GM12878 (cell line): Measurements from ENCODE around the gene SPOCK1. TPM values are rescaled to one million over a fixed set of nuclear protein-coding genes. Genes with fewer than 3 reads are reported as not detected.

ENCODE experiments used
- ATAC-seq: fragments of 200-7000 bp; cut with Tn5 transposase; 3 replicates; pipeline ENCODE4 v1.9.1; 2020; ENCODE audit warnings: mild to moderate bottlenecking, moderate library complexity
- BruUV-seq: library from RNA; stranded (reverse); fragments of 400-500 nt; replicated peaks from 2 replicates; lab custom pipeline; 2021; lab: Mats Ljungman, UMichigan
- CTCF ChIA-PET: fragments of 300-600 bp; sonication (Branson Sonifier 250); formaldehyde crosslinking; extraction: SDS; loops from one replicate; lab custom pipeline; 2021; ENCODE audit warnings: inconsistent platforms; lab: Yijun Ruan, JAX
- POLR2A ChIA-PET: fragments of 350-600 bp; formaldehyde crosslinking; extraction: SDS; loops from one replicate; lab custom pipeline; 2021; ENCODE audit warnings: inconsistent platforms; lab: Charles Lee
- RAD21 ChIA-PET: fragments of 300-600 bp; sonication (Branson Sonifier 250); formaldehyde crosslinking; loops from one replicate; lab custom pipeline; 2023; ENCODE audit warnings: antibody characterized with exemption; ENCODE audit not compliant: unreplicated experiment; lab: Charles Lee
- SMC1A ChIA-PET: fragments of 300-600 bp; sonication (Branson Sonifier 250); formaldehyde crosslinking; loops from one replicate; lab custom pipeline; 2023; ENCODE audit not compliant: unreplicated experiment, uncharacterized antibody; lab: Charles Lee
- DNase-seq: peaks from one replicate; pipeline ENCODE4 v3.0.0-alpha.2; 2011; ENCODE audit warnings: low read depth, low spot score
- FAIRE-seq: peaks from 3 replicates; lab custom pipeline; 2011; peaks lifted over from hg19 to GRCh38; lab: Jason Lieb, UNC
- H2AFZ ChIP-seq: 2 replicates; pipeline ENCODE4 v1.6.0; 2011; ENCODE audit warnings: low read depth, low read length, control low read depth; ENCODE audit not compliant: control insufficient read depth
- H3K27ac ChIP-seq: 2 replicates; pipeline ENCODE4 v1.5.1; 2011; ENCODE audit warnings: control low read depth; ENCODE audit not compliant: control insufficient read depth, insufficient read depth
- H3K27me3 ChIP-seq, 2 experiments: replicated peaks in 1 of 2; 2 replicates each; pipeline versions ENCODE4 v1.6.0 to v1.6.1; 2011; ENCODE audit warnings: low read length in 1 of 2; ENCODE audit not compliant: control insufficient read depth in 2 of 2, insufficient read depth in 2 of 2
- H3K36me3 ChIP-seq, 2 experiments: 2 replicates each; pipeline ENCODE4 v1.5.1; 2011; ENCODE audit warnings: low read length in 1 of 2; ENCODE audit not compliant: control insufficient read depth in 2 of 2, insufficient read depth in 2 of 2
- H3K4me1 ChIP-seq: 2 replicates; pipeline ENCODE4 v1.6.1; 2011; ENCODE audit warnings: mild to moderate bottlenecking, low read length, moderate library complexity, mixed read lengths; ENCODE audit not compliant: control insufficient read depth, insufficient read depth
- H3K4me2 ChIP-seq: 2 replicates; pipeline ENCODE4 v1.6.0; 2011; ENCODE audit warnings: control low read depth; ENCODE audit not compliant: control insufficient read depth, insufficient read depth
- H3K4me3 ChIP-seq: fragments of 200-600 bp; sonication (generic); 2 replicates; pipeline ENCODE4 v1.5.1; 2016
- H3K79me2 ChIP-seq: 2 replicates; pipeline ENCODE4 v1.6.0; 2011; ENCODE audit warnings: low read length; ENCODE audit not compliant: control insufficient read depth, insufficient read depth
- H3K9ac ChIP-seq: 2 replicates; pipeline ENCODE4 v1.8.0; 2011; ENCODE audit warnings: low read length, control low read depth, mixed read lengths; ENCODE audit not compliant: control insufficient read depth, insufficient read depth
- H3K9me3 ChIP-seq: replicated peaks from 3 replicates; pipeline ENCODE4 v1.5.1; 2011; ENCODE audit warnings: mild to moderate bottlenecking, low read length; ENCODE audit not compliant: control insufficient read depth, insufficient read depth
- H4K20me1 ChIP-seq: 2 replicates; pipeline ENCODE4 v1.6.0; 2011; ENCODE audit not compliant: control insufficient read depth, insufficient read depth
- BHLHE40 ChIP-seq, 2 experiments: fragments of 450-650 bp in 1 of 2; IDR thresholded peaks; 2 replicates each; pipeline ENCODE4 v1.6.1; 2011 to 2017; ENCODE audit warnings: low read depth in 2 of 2, borderline replicate concordance in 1 of 2, improper control_type of control experiment in 1 of 2, low read length in 1 of 2, mild to moderate bottlenecking in 1 of 2
- HCFC1 ChIP-seq: fragments of 150-350 bp; IDR thresholded peaks from 2 replicates; pipeline ENCODE4 v1.6.1; 2014; ENCODE audit warnings: low read length
- POLR2AphosphoS5 ChIP-seq: IDR thresholded peaks from 2 replicates; pipeline ENCODE4 v1.6.1; 2011; ENCODE audit warnings: mild to moderate bottlenecking, low read length, inconsistent platforms
- WRNIP1 ChIP-seq: IDR thresholded peaks from 2 replicates; pipeline ENCODE4 v1.6.1; 2011; ENCODE audit warnings: low read depth, low read length, improper control_type of control experiment, borderline replicate concordance
- ZBED1 ChIP-seq: IDR thresholded peaks from 2 replicates; pipeline ENCODE4 v1.6.1; 2016; ENCODE audit warnings: borderline replicate concordance
- WGBS: methylation state at CpG from one replicate; pipeline ENCODE4 v1.1.6; 2016; ENCODE audit warnings: low lambda C conversion rate; ENCODE audit not compliant: insufficient replicate concordance, insufficient coverage; ENCODE audit errors: missing lambda C conversion rate; 5-methylcytosine and 5-hydroxymethylcytosine counted together
- in situ Hi-C: fragments of 300-500 bp; cut with MboI; formaldehyde crosslinking; loops from 9 replicates; pipeline ENCODE4 v1.14.3; 2018; ENCODE audit warnings: mixed read lengths
- intact Hi-C: fragments of 100-400 bp; cut with micrococcal nuclease; formaldehyde crosslinking; loops from one replicate; pipeline ENCODE4 v1.14.2; 2022; ENCODE audit not compliant: unreplicated experiment
- polyA plus RNA-seq, 11 experiments: library from polyadenylated mRNA; depleted of rRNA in 4 of 11; unstranded in 6 of 11; stranded (reverse) in 5 of 11; fragments of >200 nt; fragmentation: Nextera tagmentation in 4 of 11; fragmentation: Illumina TruSeq in 1 of 11; extraction: Ambion mirVana in 4 of 11; extraction: Trizol in 1 of 11; gene quantifications; 1 replicate in 1 of 11; 2 replicates in 10 of 11; pipeline versions ENCODE4 v1.2.1 to v1.2.3, GENCODE V29; 2011 to 2016; ENCODE audit warnings: inconsistent platforms in 2 of 11, missing spikeins in 2 of 11, low read depth in 1 of 11
- total RNA-seq, 4 experiments: library from RNA; depleted of rRNA in 3 of 4; stranded (reverse); fragments of >200 nt in 3 of 4; fragmentation: Illumina TruSeq in 1 of 4; extraction: Trizol in 1 of 4; gene quantifications; 2 replicates each; pipeline versions ENCODE4 v1.2.1 to v1.2.3, GENCODE V29; 2013 to 2021
- TF ChIP-seq, protein P1 (sequence below): fragments of 450-650 bp; IDR thresholded peaks from 2 replicates; pipeline ENCODE4 v1.6.1; 2016; ENCODE audit warnings: mild to moderate bottlenecking, moderate library complexity, borderline replicate concordance
- TF ChIP-seq, protein P2 (sequence below): IDR thresholded peaks from 2 replicates; pipeline ENCODE4 v1.6.1; 2012; ENCODE audit warnings: low read depth, low read length, improper control_type of control experiment
- TF ChIP-seq, protein P3 (sequence below): fragments of 450-650 bp; IDR thresholded peaks from 2 replicates; pipeline ENCODE4 v1.6.1; 2018; ENCODE audit warnings: mild to moderate bottlenecking, low read depth, moderate library complexity; ENCODE audit not compliant: partially characterized antibody
- TF ChIP-seq, protein P4 (sequence below): fragments of 450-650 bp; IDR thresholded peaks from 2 replicates; pipeline ENCODE4 v1.6.1; 2017; ENCODE audit warnings: mild to moderate bottlenecking, low read depth, inconsistent platforms; ENCODE audit not compliant: poor library complexity, severe bottlenecking

SPOCK1 gene
- total and polyA plus RNA-seq, 10 of the 15 experiments (the other 5 are each of a cell fraction or from before 2014, with no cell fraction given): 0.06 to 0.68 (median 0.25) TPM; not detected in 3

DNA sequence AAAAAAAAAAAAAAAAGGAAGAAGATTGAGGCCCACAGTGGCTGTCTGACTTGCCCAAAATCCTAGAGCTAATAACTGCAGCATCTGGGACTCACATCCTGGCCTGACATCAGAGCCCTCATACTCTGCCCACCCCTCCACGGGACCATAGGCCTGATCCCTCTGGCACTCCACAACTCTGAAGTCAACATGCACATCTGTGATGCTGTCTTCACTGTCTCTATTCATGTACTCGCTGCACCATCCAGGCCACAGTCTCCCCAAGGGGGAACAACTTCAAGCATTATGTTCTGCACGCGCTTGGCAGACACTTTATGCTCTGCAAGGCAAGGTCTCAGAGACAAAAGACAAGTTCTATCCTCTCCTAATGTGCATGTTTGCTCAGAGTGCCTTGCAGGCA, 158.2 kb downstream of the SPOCK1 start:
- Histone ChIP-seq H3K9ac (no peak overlapping the region), H3K79me2 (no peaks in the 10 kb centered on the region), H3K4me2 (no peak overlapping the region), H2AFZ (no peak overlapping the region), H3K9me3 (no peaks in the 10 kb centered on the region), H3K36me3 (no peaks in the 10 kb centered on the region), H3K4me1 (no peaks in the 10 kb centered on the region), H3K27me3 (no peaks in the 10 kb centered on the region), H3K4me3 (no peak overlapping the region), H3K27ac (no peak overlapping the region), H4K20me1 (no peaks in the 10 kb centered on the region)
- BruUV-seq: no TSS peak
- in situ Hi-C loops: loop anchor here (25.0 kb wide), 1 partner anchor 746 kb away; the partner anchor contains the start of gene WNT8A
- SMC1A ChIA-PET: no interaction called here
- DNase-seq: no peak
- intact Hi-C loops: no loop called here
- RAD21 ChIA-PET: no interaction called here
- no peak for ATAC-seq
- POLR2A ChIA-PET: no interaction called here
- no peak for FAIRE-seq
- CTCF ChIA-PET: no interaction called here
- WGBS: 54% methylated on average over 4 of the region's 4 CpGs
- no peak for TF ChIP-seq ZBED1
- TF ChIP-seq, protein P1, sequence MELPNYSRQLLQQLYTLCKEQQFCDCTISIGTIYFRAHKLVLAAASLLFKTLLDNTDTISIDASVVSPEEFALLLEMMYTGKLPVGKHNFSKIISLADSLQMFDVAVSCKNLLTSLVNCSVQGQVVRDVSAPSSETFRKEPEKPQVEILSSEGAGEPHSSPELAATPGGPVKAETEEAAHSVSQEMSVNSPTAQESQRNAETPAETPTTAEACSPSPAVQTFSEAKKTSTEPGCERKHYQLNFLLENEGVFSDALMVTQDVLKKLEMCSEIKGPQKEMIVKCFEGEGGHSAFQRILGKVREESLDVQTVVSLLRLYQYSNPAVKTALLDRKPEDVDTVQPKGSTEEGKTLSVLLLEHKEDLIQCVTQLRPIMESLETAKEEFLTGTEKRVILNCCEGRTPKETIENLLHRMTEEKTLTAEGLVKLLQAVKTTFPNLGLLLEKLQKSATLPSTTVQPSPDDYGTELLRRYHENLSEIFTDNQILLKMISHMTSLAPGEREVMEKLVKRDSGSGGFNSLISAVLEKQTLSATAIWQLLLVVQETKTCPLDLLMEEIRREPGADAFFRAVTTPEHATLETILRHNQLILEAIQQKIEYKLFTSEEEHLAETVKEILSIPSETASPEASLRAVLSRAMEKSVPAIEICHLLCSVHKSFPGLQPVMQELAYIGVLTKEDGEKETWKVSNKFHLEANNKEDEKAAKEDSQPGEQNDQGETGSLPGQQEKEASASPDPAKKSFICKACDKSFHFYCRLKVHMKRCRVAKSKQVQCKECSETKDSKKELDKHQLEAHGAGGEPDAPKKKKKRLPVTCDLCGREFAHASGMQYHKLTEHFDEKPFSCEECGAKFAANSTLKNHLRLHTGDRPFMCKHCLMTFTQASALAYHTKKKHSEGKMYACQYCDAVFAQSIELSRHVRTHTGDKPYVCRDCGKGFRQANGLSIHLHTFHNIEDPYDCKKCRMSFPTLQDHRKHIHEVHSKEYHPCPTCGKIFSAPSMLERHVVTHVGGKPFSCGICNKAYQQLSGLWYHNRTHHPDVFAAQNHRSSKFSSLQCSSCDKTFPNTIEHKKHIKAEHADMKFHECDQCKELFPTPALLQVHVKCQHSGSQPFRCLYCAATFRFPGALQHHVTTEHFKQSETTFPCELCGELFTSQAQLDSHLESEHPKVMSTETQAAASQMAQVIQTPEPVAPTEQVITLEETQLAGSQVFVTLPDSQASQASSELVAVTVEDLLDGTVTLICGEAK: no peak
- no peak for TF ChIP-seq HCFC1
- no peak for TF ChIP-seq POLR2AphosphoS5
- TF ChIP-seq BHLHE40 (IDR thresholded peaks at IDR 0.05; ENCODE audit: borderline replicate concordance in 1 of 2, low read depth in 2 of 2, low read length in 1 of 2): no peak
- TF ChIP-seq WRNIP1: no peak
- TF ChIP-seq, protein P2, sequence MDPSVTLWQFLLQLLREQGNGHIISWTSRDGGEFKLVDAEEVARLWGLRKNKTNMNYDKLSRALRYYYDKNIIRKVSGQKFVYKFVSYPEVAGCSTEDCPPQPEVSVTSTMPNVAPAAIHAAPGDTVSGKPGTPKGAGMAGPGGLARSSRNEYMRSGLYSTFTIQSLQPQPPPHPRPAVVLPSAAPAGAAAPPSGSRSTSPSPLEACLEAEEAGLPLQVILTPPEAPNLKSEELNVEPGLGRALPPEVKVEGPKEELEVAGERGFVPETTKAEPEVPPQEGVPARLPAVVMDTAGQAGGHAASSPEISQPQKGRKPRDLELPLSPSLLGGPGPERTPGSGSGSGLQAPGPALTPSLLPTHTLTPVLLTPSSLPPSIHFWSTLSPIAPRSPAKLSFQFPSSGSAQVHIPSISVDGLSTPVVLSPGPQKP: no peak
- TF ChIP-seq, protein P3, sequence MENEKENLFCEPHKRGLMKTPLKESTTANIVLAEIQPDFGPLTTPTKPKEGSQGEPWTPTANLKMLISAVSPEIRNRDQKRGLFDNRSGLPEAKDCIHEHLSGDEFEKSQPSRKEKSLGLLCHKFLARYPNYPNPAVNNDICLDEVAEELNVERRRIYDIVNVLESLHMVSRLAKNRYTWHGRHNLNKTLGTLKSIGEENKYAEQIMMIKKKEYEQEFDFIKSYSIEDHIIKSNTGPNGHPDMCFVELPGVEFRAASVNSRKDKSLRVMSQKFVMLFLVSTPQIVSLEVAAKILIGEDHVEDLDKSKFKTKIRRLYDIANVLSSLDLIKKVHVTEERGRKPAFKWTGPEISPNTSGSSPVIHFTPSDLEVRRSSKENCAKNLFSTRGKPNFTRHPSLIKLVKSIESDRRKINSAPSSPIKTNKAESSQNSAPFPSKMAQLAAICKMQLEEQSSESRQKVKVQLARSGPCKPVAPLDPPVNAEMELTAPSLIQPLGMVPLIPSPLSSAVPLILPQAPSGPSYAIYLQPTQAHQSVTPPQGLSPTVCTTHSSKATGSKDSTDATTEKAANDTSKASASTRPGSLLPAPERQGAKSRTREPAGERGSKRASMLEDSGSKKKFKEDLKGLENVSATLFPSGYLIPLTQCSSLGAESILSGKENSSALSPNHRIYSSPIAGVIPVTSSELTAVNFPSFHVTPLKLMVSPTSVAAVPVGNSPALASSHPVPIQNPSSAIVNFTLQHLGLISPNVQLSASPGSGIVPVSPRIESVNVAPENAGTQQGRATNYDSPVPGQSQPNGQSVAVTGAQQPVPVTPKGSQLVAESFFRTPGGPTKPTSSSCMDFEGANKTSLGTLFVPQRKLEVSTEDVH: no peak
- TF ChIP-seq, protein P4, sequence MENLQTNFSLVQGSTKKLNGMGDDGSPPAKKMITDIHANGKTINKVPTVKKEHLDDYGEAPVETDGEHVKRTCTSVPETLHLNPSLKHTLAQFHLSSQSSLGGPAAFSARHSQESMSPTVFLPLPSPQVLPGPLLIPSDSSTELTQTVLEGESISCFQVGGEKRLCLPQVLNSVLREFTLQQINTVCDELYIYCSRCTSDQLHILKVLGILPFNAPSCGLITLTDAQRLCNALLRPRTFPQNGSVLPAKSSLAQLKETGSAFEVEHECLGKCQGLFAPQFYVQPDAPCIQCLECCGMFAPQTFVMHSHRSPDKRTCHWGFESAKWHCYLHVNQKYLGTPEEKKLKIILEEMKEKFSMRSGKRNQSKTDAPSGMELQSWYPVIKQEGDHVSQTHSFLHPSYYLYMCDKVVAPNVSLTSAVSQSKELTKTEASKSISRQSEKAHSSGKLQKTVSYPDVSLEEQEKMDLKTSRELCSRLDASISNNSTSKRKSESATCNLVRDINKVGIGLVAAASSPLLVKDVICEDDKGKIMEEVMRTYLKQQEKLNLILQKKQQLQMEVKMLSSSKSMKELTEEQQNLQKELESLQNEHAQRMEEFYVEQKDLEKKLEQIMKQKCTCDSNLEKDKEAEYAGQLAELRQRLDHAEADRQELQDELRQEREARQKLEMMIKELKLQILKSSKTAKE: no peak
